Epithelial cell of proximal tubule (primary cell): ENCODE results near the gene KLF3. TPM values are rescaled to one million over a fixed set of nuclear protein-coding genes. Genes with fewer than 3 reads are reported as not detected.

Experiments used
- DNase-seq: peaks from one replicate; pipeline ENCODE4 v3.0.0-alpha.2; 2011; ENCODE audit warnings: low read depth
- H3K4me3 ChIP-seq: 2 replicates; pipeline ENCODE4 v1.5.1; 2011; ENCODE audit warnings: low read depth, mild to moderate bottlenecking, low read length
- total RNA-seq: library from RNA; depleted of rRNA; stranded (reverse); fragments of >200 nt; gene quantifications from 2 replicates; pipeline ENCODE4 v1.2.3, GENCODE V29; 2015
- TF ChIP-seq, protein P1 (sequence below): conservative IDR thresholded peaks from 2 replicates; pipeline ENCODE4 v1.5.1; 2012; ENCODE audit warnings: low read depth, mild to moderate bottlenecking, low read length

KLF3 gene
- total RNA-seq, 1 donor from 2014 or later: 28.0 TPM

DNA sequence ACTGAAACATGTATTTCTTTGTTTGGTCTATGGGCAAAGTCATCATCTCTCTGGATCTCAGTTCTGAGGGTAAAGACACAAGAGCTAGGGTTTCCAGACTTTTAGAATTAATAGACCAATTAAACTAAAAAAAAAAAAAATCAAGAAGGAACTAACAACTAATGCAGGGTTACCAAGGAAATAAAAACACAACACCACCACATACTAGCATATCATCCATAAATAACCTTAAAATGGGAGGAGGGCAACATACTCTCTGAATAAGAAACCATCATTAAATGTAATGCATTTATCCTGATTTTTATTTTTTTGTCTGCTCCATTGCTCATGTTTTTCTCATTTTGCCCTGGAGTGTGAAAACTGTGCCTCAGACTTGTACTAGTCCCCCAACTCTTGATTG lies 33.5 kb upstream of the KLF3 start:
- no peak for DNase-seq
- TF ChIP-seq, protein P1, sequence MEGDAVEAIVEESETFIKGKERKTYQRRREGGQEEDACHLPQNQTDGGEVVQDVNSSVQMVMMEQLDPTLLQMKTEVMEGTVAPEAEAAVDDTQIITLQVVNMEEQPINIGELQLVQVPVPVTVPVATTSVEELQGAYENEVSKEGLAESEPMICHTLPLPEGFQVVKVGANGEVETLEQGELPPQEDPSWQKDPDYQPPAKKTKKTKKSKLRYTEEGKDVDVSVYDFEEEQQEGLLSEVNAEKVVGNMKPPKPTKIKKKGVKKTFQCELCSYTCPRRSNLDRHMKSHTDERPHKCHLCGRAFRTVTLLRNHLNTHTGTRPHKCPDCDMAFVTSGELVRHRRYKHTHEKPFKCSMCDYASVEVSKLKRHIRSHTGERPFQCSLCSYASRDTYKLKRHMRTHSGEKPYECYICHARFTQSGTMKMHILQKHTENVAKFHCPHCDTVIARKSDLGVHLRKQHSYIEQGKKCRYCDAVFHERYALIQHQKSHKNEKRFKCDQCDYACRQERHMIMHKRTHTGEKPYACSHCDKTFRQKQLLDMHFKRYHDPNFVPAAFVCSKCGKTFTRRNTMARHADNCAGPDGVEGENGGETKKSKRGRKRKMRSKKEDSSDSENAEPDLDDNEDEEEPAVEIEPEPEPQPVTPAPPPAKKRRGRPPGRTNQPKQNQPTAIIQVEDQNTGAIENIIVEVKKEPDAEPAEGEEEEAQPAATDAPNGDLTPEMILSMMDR: no peak
- no peak overlapping the region for H3K4me3 ChIP-seq

GRCh38 chr4:38634047-38634759 lies 29.8 kb upstream of the KLF3 start:
- no peak for DNase-seq
- no peak overlapping the region for H3K4me3 ChIP-seq
- TF ChIP-seq, protein P1: no peak

DNA sequence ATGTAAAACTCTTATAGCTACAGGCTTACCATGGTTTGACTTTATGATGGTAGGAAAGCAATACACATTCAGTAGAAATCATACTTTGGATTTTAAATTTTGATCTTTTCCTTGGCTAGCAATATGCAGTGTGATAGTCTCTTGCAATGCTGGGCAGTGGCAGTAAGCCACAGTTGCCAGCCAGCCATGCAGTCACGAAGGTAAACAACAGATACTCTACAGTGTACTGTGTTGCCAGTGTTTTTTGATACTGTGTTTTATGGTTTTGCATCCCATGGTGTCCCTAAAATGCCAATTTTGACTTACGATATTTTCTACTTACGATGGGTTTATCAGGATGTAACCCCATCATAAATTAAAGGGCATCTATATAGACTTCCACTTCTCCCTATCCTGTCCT lies 24.8 kb upstream of the KLF3 start:
- H3K4me3 ChIP-seq: no peak overlapping the region
- TF ChIP-seq, protein P1: no peak
- no peak for DNase-seq

DNA sequence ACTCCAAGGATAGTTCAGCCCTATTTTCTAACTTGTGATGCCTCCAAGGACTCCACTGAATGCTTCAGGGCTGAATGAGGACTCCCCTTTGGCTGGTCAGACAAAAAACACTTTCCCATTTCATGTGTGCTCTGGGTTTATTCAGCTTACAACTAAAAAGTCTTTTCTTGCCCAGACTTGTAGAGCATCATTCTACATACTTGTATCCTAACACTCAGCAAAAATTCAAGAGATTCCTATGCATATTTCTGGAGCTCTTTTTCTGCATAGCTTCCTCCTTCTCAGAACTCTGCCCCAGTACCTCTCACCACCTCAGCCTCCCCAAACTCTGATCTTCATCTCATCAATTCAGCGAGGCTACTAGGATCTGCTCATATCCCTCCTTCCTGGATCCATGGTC lies 22.2 kb upstream of the KLF3 start:
- no peak overlapping the region for H3K4me3 ChIP-seq
- TF ChIP-seq, protein P1: no peak
- DNase-seq: no peak

- H3K4me3 ChIP-seq: no peak overlapping the region
- DNase-seq: no peak
- TF ChIP-seq, protein P1: no peak
Measured at GRCh38 chr4:38644201-38644600, 19.8 kb upstream of the KLF3 start.

- no peak for DNase-seq
- TF ChIP-seq, protein P1: no peak
- no peak overlapping the region for H3K4me3 ChIP-seq
Measured at GRCh38 chr4:38647101-38647819, 16.7 kb upstream of the KLF3 start.
